ENCODE measurements around the gene COL5A1. TPM values are rescaled to one million over a fixed set of nuclear protein-coding genes. Genes with fewer than 3 reads are reported as not detected.

Gene COL5A1
- total RNA-seq, 1 experiment from 2014 or later = 10.6 TPM

DNA sequence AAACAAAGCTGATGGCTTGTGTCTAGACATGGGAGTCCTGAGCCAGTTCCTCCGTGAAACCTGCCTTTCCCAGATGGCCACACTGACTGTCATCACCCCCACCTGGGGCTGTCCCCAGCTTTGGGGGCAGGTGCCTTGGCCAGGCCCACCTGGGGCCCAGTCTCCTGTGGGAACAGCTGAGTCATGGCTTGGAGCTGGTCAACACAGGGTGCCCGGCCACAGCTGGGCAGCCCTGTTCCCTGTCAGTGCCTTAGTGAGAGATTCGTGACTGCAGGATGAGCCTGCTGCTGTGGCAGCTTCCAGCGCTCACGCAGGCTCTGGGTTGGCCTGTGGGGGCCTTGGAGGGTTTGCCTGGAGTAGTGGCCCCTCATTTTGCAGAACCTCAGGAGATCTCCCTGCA, 56.5 kb downstream of the COL5A1 start:
- no peaks in the 10 kb centered on the region; the same call in 1 of the 2 replicates for H3K36me3 ChIP-seq (ENCODE audit: low read depth, low read length)
- ChIA-PET POLR2A (ENCODE audit: unreplicated experiment) (no interaction called here), CTCF (no interaction called here)
- no peaks in the 10 kb centered on the region for H3K9me3 ChIP-seq (ENCODE audit: low read length)
- no peaks in the 10 kb centered on the region for H3K79me2 ChIP-seq (ENCODE audit: low read length)
- no peak overlapping the region for H3K27ac ChIP-seq (ENCODE audit: low read length)
- H4K20me1 ChIP-seq (ENCODE audit: low read length) = no peaks in the 10 kb centered on the region
- no peak overlapping the region for H3K4me2 ChIP-seq (ENCODE audit: low read length)
- no peaks in the 10 kb centered on the region for H3K9me2 ChIP-seq (replicated peaks; ENCODE audit: low read length)
- no peak overlapping the region for H3K9ac ChIP-seq (ENCODE audit: low read length)
- H3K4me1 ChIP-seq (ENCODE audit: insufficient read depth, low read length) = no peaks in the 10 kb centered on the region
- ATAC-seq (peak; percentile 15; the same call in 1 of the 2 replicates), DNase-seq (no peak)
- TF ChIP-seq, protein P1, sequence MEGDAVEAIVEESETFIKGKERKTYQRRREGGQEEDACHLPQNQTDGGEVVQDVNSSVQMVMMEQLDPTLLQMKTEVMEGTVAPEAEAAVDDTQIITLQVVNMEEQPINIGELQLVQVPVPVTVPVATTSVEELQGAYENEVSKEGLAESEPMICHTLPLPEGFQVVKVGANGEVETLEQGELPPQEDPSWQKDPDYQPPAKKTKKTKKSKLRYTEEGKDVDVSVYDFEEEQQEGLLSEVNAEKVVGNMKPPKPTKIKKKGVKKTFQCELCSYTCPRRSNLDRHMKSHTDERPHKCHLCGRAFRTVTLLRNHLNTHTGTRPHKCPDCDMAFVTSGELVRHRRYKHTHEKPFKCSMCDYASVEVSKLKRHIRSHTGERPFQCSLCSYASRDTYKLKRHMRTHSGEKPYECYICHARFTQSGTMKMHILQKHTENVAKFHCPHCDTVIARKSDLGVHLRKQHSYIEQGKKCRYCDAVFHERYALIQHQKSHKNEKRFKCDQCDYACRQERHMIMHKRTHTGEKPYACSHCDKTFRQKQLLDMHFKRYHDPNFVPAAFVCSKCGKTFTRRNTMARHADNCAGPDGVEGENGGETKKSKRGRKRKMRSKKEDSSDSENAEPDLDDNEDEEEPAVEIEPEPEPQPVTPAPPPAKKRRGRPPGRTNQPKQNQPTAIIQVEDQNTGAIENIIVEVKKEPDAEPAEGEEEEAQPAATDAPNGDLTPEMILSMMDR (conservative IDR thresholded peaks at IDR 0.05; ENCODE audit: low read depth, low read length) = no peak
- TF ChIP-seq EZH2 (IDR thresholded peaks at IDR 0.05; ENCODE audit: low read length, unreplicated experiment) = no peak
- TF ChIP-seq EZH2phosphoT487 (IDR thresholded peaks at IDR 0.05; ENCODE audit: borderline replicate concordance, low read length) = no peak
- no peak overlapping the region for H2AFZ ChIP-seq (ENCODE audit: low read length)
- H3F3A ChIP-seq (ENCODE audit: low read length, unreplicated experiment) = no peaks in the 10 kb centered on the region
- no TSS peak for BruUV-seq (replicated peaks)
- no peaks in the 10 kb centered on the region for H3K27me3 ChIP-seq (ENCODE audit: low read length)
- no peak overlapping the region for H3K4me3 ChIP-seq (ENCODE audit: low read length)
- intact Hi-C loops (cut with micrococcal nuclease) = no loop called here

DNA sequence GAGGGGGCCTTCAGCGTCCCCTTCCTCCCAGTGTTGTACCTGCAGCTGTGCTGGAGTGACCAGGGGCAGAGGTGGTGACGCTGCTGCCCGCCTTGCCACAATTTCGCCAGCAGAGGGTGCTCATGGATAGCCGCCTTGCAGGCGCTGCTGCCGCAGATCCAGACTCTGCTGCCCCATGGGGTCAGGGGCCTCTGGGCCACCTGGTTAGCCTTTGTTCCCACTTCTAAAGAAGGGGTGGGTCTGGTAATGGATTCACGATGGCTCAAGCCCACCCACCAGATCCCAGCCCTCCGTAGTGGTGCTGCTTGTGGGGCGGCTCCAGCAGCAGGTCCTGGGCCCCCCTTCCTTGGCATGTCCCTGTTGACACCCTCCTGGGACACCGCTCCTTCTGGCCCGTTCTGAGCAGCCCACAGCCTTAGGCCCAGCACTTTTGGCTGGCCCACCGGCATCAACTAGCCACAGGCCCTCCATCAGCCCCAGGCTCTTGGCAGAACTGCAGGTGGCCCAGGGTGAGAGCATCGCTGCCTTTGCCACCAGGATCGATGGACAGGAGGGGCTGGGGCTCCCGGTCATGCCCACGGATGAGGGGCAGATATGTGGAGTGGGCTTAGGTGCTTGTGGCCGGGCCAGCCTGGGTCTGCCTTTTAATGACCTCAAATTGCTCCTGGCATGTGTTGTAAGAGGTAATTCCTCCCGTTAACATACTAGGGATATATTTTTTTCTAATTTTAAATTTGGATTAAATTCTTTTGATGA, 57.2 kb downstream of the COL5A1 start:
- Histone ChIP-seq H2AFZ (ENCODE audit: low read length) (no peak overlapping the region), H3K27ac (ENCODE audit: low read length) (no peak overlapping the region), H3K9me3 (ENCODE audit: low read length) (no peaks in the 10 kb centered on the region), H3K79me2 (ENCODE audit: low read length) (no peaks in the 10 kb centered on the region), H3K9ac (ENCODE audit: low read length) (no peak overlapping the region), H3K4me2 (ENCODE audit: low read length) (no peak overlapping the region), H3F3A (ENCODE audit: low read length, unreplicated experiment) (no peaks in the 10 kb centered on the region), H3K27me3 (ENCODE audit: low read length) (no peaks in the 10 kb centered on the region), H3K36me3 (ENCODE audit: low read depth, low read length) (no peaks in the 10 kb centered on the region; the same call in 1 of the 2 replicates), H4K20me1 (ENCODE audit: low read length) (no peaks in the 10 kb centered on the region), H3K9me2 (replicated peaks; ENCODE audit: low read length) (no peaks in the 10 kb centered on the region), H3K4me1 (ENCODE audit: insufficient read depth, low read length) (no peaks in the 10 kb centered on the region), H3K4me3 (ENCODE audit: low read length) (no peak overlapping the region)
- CTCF ChIA-PET = no interaction called here
- POLR2A ChIA-PET (ENCODE audit: unreplicated experiment) = no interaction called here
- TF ChIP-seq, protein P1 (conservative IDR thresholded peaks at IDR 0.05; ENCODE audit: low read depth, low read length) = peak; percentile 70
- TF ChIP-seq EZH2phosphoT487 (IDR thresholded peaks at IDR 0.05; ENCODE audit: borderline replicate concordance, low read length) (no peak), EZH2 (IDR thresholded peaks at IDR 0.05; ENCODE audit: low read length, unreplicated experiment) (no peak)
- DNase-seq = peak; percentile 52
- intact Hi-C loops (cut with micrococcal nuclease) = no loop called here
- no TSS peak for BruUV-seq (replicated peaks)
- peak; percentile 76 for ATAC-seq

DNA sequence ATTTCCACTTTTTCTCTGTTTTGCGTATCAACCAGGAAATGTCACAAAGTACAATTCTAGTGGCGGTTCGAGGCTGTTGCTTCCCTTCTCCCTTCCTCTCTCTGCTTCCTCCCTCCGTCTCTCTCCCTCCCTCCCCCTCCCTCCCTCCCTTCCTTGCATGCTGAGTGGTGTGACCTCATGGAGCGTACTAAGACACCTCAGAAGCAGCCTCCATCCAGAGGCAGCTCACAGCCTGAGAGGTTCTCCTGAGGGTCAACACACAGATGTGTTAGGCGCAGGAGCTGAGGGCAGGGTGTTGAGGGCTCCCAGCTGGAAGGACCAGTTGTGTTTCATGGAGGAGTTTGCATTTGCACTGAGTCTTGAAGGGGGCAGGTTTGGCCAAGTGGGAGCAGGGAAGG, 57.7 kb downstream of the COL5A1 start:
- H3F3A ChIP-seq (ENCODE audit: low read length, unreplicated experiment) = no peaks in the 10 kb centered on the region
- H3K36me3 ChIP-seq (ENCODE audit: low read depth, low read length) = no peaks in the 10 kb centered on the region; the same call in 1 of the 2 replicates
- no peaks in the 10 kb centered on the region for H3K79me2 ChIP-seq (ENCODE audit: low read length)
- DNase-seq = no peak
- no peak overlapping the region for H2AFZ ChIP-seq (ENCODE audit: low read length)
- no peak overlapping the region for H3K9ac ChIP-seq (ENCODE audit: low read length)
- ChIA-PET POLR2A (ENCODE audit: unreplicated experiment) (no interaction called here), CTCF (no interaction called here)
- H3K4me3 ChIP-seq (ENCODE audit: low read length) = no peak overlapping the region
- no peaks in the 10 kb centered on the region for H3K27me3 ChIP-seq (ENCODE audit: low read length)
- H3K4me1 ChIP-seq (ENCODE audit: insufficient read depth, low read length) = no peaks in the 10 kb centered on the region
- H4K20me1 ChIP-seq (ENCODE audit: low read length) = no peaks in the 10 kb centered on the region
- ATAC-seq = no peak
- no peaks in the 10 kb centered on the region for H3K9me3 ChIP-seq (ENCODE audit: low read length)
- H3K27ac ChIP-seq (ENCODE audit: low read length) = no peak overlapping the region
- TF ChIP-seq EZH2 (IDR thresholded peaks at IDR 0.05; ENCODE audit: low read length, unreplicated experiment) = no peak
- TF ChIP-seq EZH2phosphoT487 (IDR thresholded peaks at IDR 0.05; ENCODE audit: borderline replicate concordance, low read length) = no peak
- TF ChIP-seq, protein P1 (conservative IDR thresholded peaks at IDR 0.05; ENCODE audit: low read depth, low read length) = no peak
- H3K9me2 ChIP-seq (replicated peaks; ENCODE audit: low read length) = no peaks in the 10 kb centered on the region
- no TSS peak for BruUV-seq (replicated peaks)
- H3K4me2 ChIP-seq (ENCODE audit: low read length) = no peak overlapping the region
- intact Hi-C loops (cut with micrococcal nuclease) = no loop called here
